Mononuclear cell (primary cell): ENCODE measurements around the gene OR4N2. TPM values are rescaled to one million over a fixed set of nuclear protein-coding genes. Genes with fewer than 3 reads are reported as not detected.

Experiments
- total RNA-seq: library from RNA; depleted of rRNA; stranded (reverse); fragments of >200 nt; gene quantifications from one replicate; pipeline ENCODE4 v1.2.3, GENCODE V29; 2012

OR4N2 gene
- total RNA-seq, 1 donor = not detected

Other genes with a start within 250 kb of the OR4N2 start
- gene OR11H2, start 89.9 kb upstream of the OR4N2 start, total RNA-seq = not detected
- gene OR4Q3, start 60.2 kb upstream of the OR4N2 start, total RNA-seq = not detected
- gene OR4M1, start 30.3 kb upstream of the OR4N2 start, total RNA-seq = under 0.01 TPM
- gene OR4K2, start 71.4 kb downstream of the OR4N2 start, total RNA-seq = under 0.01 TPM
- gene OR4K5, start 116.8 kb downstream of the OR4N2 start, total RNA-seq = not detected
- gene OR4K1, start 127.1 kb downstream of the OR4N2 start, total RNA-seq = 0.21 TPM
- not detected for gene OR4K15, start 171.8 kb downstream of the OR4N2 start, total RNA-seq
- gene OR4Q2, start 198.4 kb downstream of the OR4N2 start, total RNA-seq = not detected
- not detected for gene OR4K14, start 215.5 kb downstream of the OR4N2 start, total RNA-seq
- gene OR4K13, start 232.3 kb downstream of the OR4N2 start, total RNA-seq = not detected